Smooth muscle cell of the brain vasculature (primary cell): ENCODE results near the gene FAM222B.
"Not testable (repeated sequence)": the region's sequence is repeated elsewhere in the genome, so short reads cannot be mapped to it uniquely, and the experiment has no call there.

Experiments
- DNase-seq: peaks from one replicate; pipeline ENCODE4 v3.0.0-alpha.2; 2012; ENCODE audit warnings: low read depth, low spot score

Gene FAM222B

GRCh38 chr17:28728364-28729200, 114.0 kb downstream of the FAM222B start, which contains the start of gene NEK8:
NEK8 (plus strand) TSS chr17:28728788; CDS start chr17:28728814, 26 bp downstream.
- DNase-seq = peak; percentile 81

- DNase-seq = peak; percentile 89
Observed at GRCh38 chr17:28726627-28727491, 115.7 kb downstream of the FAM222B start.

GRCh38 chr17:28726226-28726626, 116.4 kb downstream of the FAM222B start, which contains the start of gene TLCD1:
TLCD1 (minus strand) TSS chr17:28726233; CDS start chr17:28726097, 136 bp downstream.
- DNase-seq = no peak

GRCh38 chr17:28725660-28726225, 116.8 kb downstream of the FAM222B start:
- no peak for DNase-seq

GRCh38 chr17:28725166-28725659, 117.4 kb downstream of the FAM222B start:
- no peak for DNase-seq

GRCh38 chr17:28724500-28725165, 118.0 kb downstream of the FAM222B start:
- DNase-seq = no peak

GRCh38 chr17:28723836-28724499, 118.6 kb downstream of the FAM222B start:
- DNase-seq = not testable (repeated sequence)

GRCh38 chr17:28723159-28723835, 119.3 kb downstream of the FAM222B start:
- DNase-seq = no peak

GRCh38 chr17:28722417-28723158, 120.0 kb downstream of the FAM222B start:
- DNase-seq = no peak

GRCh38 chr17:28720997-28721329, 121.6 kb downstream of the FAM222B start:
- not testable (repeated sequence) for DNase-seq

GRCh38 chr17:28720247-28720996, 122.2 kb downstream of the FAM222B start:
- no peak for DNase-seq

- DNase-seq = no peak
Observed at GRCh38 chr17:28719021-28719433, 123.6 kb downstream of the FAM222B start.

- no peak for DNase-seq
Observed at GRCh38 chr17:28718333-28719020, 124.1 kb downstream of the FAM222B start.

- DNase-seq = no peak
Observed at GRCh38 chr17:28717578-28718332, 124.8 kb downstream of the FAM222B start, which contains the start of gene RAB34. RAB34 (minus strand) TSS chr17:28717868; CDS start chr17:28717266, 602 bp downstream.

GRCh38 chr17:28716740-28717577, 125.6 kb downstream of the FAM222B start:
- no peak for DNase-seq

- DNase-seq = no peak
Observed at GRCh38 chr17:28715217-28715616, 127.4 kb downstream of the FAM222B start.
